Natural killer cell (primary cell): Measurements from ENCODE around the gene AQP11. TPM values are rescaled to one million over a fixed set of nuclear protein-coding genes. Genes with fewer than 3 reads are reported as not detected.

Experiments used
- ATAC-seq, 3 donors: fragments of 150-1000 bp in 2 of 3; fragments of 200-7000 bp in 1 of 3; cut with Tn5 transposase; 1 replicate in 1 of 3; 2 replicates in 2 of 3; pipeline ENCODE4 v1.10.0; 2021; ENCODE audit warnings: mild to moderate bottlenecking in 2 of 3, moderate library complexity in 2 of 3
- DNase-seq, 2 donors: peaks; one replicate each; pipeline versions ENCODE4 v3.0.0 to v3.0.0-alpha.2; 2013 to 2021; ENCODE audit warnings: mixed read lengths in 1 of 2
- H3K27ac ChIP-seq: one replicate; pipeline ENCODE4 v1.5.1; 2013; ENCODE audit warnings: mild to moderate bottlenecking, low read length
- H3K27me3 ChIP-seq: one replicate; pipeline ENCODE4 v1.6.1; 2013; ENCODE audit warnings: low read length; ENCODE audit not compliant: control insufficient read depth, insufficient read depth
- H3K36me3 ChIP-seq: one replicate; pipeline ENCODE4 v1.6.1; 2013; ENCODE audit warnings: low read length; ENCODE audit not compliant: control insufficient read depth, insufficient read depth
- H3K4me1 ChIP-seq: one replicate; pipeline ENCODE4 v1.6.1; 2013; ENCODE audit warnings: low read length; ENCODE audit not compliant: control insufficient read depth, insufficient read depth
- H3K4me3 ChIP-seq: one replicate; pipeline ENCODE4 v1.5.1; 2013; ENCODE audit warnings: low read length
- H3K9me3 ChIP-seq: one replicate; pipeline ENCODE4 v1.6.1; 2013; ENCODE audit warnings: low read length; ENCODE audit not compliant: control insufficient read depth, insufficient read depth
- H3K27ac Mint-ChIP-seq, 2 donors: one replicate each; pipeline ENCODE4 v1.8.0; 2022; ENCODE audit warnings: mild to moderate bottlenecking in 2 of 2, mixed read lengths in 2 of 2, moderate library complexity in 1 of 2
- H3K27me3 Mint-ChIP-seq, 2 donors: one replicate each; pipeline ENCODE4 v1.8.0; 2022; ENCODE audit warnings: low read depth in 2 of 2, mixed read lengths in 2 of 2
- H3K36me3 Mint-ChIP-seq: one replicate; pipeline ENCODE4 v1.8.0; 2022; ENCODE audit warnings: mixed read lengths
- H3K4me1 Mint-ChIP-seq, 2 donors: one replicate each; pipeline ENCODE4 v1.8.0; 2022; ENCODE audit warnings: mixed read lengths in 2 of 2
- H3K4me3 Mint-ChIP-seq: one replicate; pipeline ENCODE4 v1.8.0; 2022; ENCODE audit warnings: mild to moderate bottlenecking, moderate library complexity, mixed read lengths
- H3K9me3 Mint-ChIP-seq, 2 donors: one replicate each; pipeline ENCODE4 v1.8.0; 2022; ENCODE audit warnings: mixed read lengths in 2 of 2
- CTCF ChIP-seq: fragments of 200-600 bp; IDR thresholded peaks from one replicate; pipeline ENCODE4 v1.8.0; 2022; ENCODE audit warnings: antibody characterized with exemption
- WGBS: methylation state at CpG from one replicate; pipeline ENCODE4 v1.1.7; 2013; ENCODE audit warnings: missing lambda C conversion rate; ENCODE audit not compliant: insufficient coverage; 5-methylcytosine and 5-hydroxymethylcytosine counted together
- intact Hi-C: fragments of 100-400 bp; cut with micrococcal nuclease; formaldehyde crosslinking; loops from one replicate; pipeline ENCODE4 v1.14.2; 2022
- total RNA-seq, 4 donors: library from RNA; stranded (reverse); fragments of 120-200 nt in 1 of 4; gene quantifications; one replicate each; pipeline versions ENCODE4 v1.2.3 to v1.2.4, GENCODE V29; 2013 to 2022

The AQP11 gene
- total RNA-seq, 3 donors from 2014 or later (not counting 1 experiment from before 2014, with no cell fraction given) = 0.21 to 0.55 (median 0.50) TPM

DNA sequence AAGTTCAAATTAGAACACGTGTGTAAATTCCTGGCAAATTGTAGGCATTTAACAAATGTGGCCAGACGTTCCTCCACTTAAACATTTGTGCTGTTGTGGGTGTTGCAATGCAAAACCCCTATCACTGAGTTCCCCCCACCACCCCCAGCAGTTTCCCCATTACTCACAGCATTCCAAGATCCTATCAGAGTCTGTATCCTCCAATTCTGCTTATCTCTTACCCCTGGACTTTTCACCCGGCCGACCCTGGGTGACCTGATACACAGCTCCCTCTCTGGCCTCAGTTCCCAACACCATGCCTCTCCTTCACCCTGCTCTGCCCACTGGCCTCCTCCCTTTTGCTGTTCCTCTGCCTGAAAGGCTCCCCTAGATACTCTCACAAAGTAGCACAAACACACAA is 31.4 kb upstream of the AQP11 start:
- H3K4me1 Mint-ChIP-seq = no peaks in the 10 kb centered on the region
- intact Hi-C loops = no loop called here
- Histone ChIP-seq H3K4me3 (no peak overlapping the region), H3K27me3 (no peaks in the 10 kb centered on the region), H3K27ac (no peak overlapping the region), H3K36me3 (no peaks in the 10 kb centered on the region), H3K9me3 (no peaks in the 10 kb centered on the region), H3K4me1 (no peaks in the 10 kb centered on the region)
- DNase-seq = no peak
- H3K27ac Mint-ChIP-seq = no peak overlapping the region
- peaks cover 0 to 5% of the 10 kb centered on the region in 2 donors for H3K27me3 Mint-ChIP-seq
- no peaks in the 10 kb centered on the region for H3K36me3 Mint-ChIP-seq
- no peak overlapping the region for H3K4me3 Mint-ChIP-seq
- ATAC-seq = no peak
- H3K9me3 Mint-ChIP-seq = no peaks in the 10 kb centered on the region
- TF ChIP-seq CTCF = no peak
- 75% methylated on average over 3 of the region's 4 CpGs for WGBS

DNA sequence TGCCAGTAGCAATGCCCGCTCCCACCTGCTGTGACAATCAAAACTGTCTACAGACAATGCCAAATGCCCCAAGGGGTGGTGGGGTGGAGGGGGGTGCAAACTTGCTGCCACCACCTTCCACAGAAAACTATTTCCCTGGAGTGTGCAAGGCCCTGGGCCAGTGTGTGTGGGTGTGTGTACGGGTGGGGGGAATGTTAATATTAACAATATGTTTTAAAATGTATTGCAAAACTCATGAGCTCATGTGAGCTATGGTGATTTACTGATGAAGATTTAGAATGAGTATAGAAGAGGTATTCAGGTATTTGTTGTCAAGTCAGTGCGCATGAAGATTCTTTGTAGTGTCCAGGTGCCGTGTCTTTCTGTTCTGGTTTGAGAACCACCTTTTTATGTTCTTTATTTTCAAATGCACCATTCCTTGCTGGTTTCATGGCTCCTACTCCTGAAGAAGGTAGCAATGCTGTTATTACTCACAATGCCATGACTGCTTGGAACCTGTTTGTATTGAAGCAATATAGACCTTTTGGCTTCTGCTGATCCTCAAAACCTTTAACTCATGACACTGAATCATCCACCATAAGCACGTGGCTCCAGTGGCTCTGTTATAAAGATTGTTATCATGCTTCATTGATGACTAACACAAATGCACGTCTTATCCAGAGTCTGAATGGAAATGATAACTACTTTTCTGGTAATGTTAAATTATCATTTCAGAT is 29.9 kb upstream of the AQP11 start:
- Histone ChIP-seq H3K9me3 (no peaks in the 10 kb centered on the region), H3K4me1 (no peaks in the 10 kb centered on the region), H3K27me3 (no peaks in the 10 kb centered on the region), H3K4me3 (no peak overlapping the region), H3K27ac (no peak overlapping the region), H3K36me3 (no peaks in the 10 kb centered on the region)
- Mint-ChIP-seq H3K4me3 (no peak overlapping the region), H3K9me3 (no peaks in the 10 kb centered on the region), H3K27me3 (peaks cover 9 to 14% of the 10 kb centered on the region in 2 donors), H3K4me1 (no peaks in the 10 kb centered on the region), H3K27ac (no peak overlapping the region), H3K36me3 (no peaks in the 10 kb centered on the region)
- DNase-seq (no peak), ATAC-seq (no peak)
- TF ChIP-seq CTCF = no peak
- intact Hi-C loops = no loop called here
- 95% methylated on average over 6 of the region's 6 CpGs for WGBS

- 89% methylated on average over 2 of the region's 2 CpGs for WGBS
Measured at GRCh38 chr11:77560605-77561004, 29.1 kb upstream of the AQP11 start.

More at GRCh38 chr11:77560605-77561004, 29.1 kb upstream of the AQP11 start:
- Histone ChIP-seq H3K4me3 (no peak overlapping the region), H3K4me1 (no peaks in the 10 kb centered on the region), H3K27me3 (no peaks in the 10 kb centered on the region), H3K36me3 (no peaks in the 10 kb centered on the region), H3K9me3 (no peaks in the 10 kb centered on the region), H3K27ac (no peak overlapping the region)
- H3K36me3 Mint-ChIP-seq = no peaks in the 10 kb centered on the region
- no peak overlapping the region for H3K4me3 Mint-ChIP-seq
- peaks cover 13 to 20% of the 10 kb centered on the region in 2 donors for H3K27me3 Mint-ChIP-seq
- ATAC-seq (no peak), DNase-seq (no peak)
- H3K4me1 Mint-ChIP-seq = no peaks in the 10 kb centered on the region
- intact Hi-C loops = no loop called here
- H3K27ac Mint-ChIP-seq = no peak overlapping the region
- no peaks in the 10 kb centered on the region for H3K9me3 Mint-ChIP-seq
- TF ChIP-seq CTCF = no peak
